Endothelial cell of umbilical vein (primary cell): ENCODE results near the gene CCDC116.

Experiments used
- MYC ChIP-seq: IDR thresholded peaks from one replicate; pipeline ENCODE4 v1.6.1; 2011; ENCODE audit warnings: mild to moderate bottlenecking, low read depth, low read length
- POLR2A ChIP-seq: IDR thresholded peaks from 2 replicates; pipeline ENCODE4 v1.6.1; 2012; ENCODE audit warnings: low read depth, mild to moderate bottlenecking, control low read depth, low read length
- TF ChIP-seq, protein P1 (sequence below), 2 donors: IDR thresholded peaks; 1 replicate in 1 of 2; 2 replicates in 1 of 2; pipeline ENCODE4 v1.5.1; 2011; ENCODE audit warnings: low read length in 2 of 2, mild to moderate bottlenecking in 2 of 2, moderate library complexity in 2 of 2, control low read depth in 1 of 2, inconsistent platforms in 1 of 2, low read depth in 1 of 2; ENCODE audit not compliant: insufficient read depth in 1 of 2; ENCODE audit errors: extremely low read depth in 1 of 2

DNA sequence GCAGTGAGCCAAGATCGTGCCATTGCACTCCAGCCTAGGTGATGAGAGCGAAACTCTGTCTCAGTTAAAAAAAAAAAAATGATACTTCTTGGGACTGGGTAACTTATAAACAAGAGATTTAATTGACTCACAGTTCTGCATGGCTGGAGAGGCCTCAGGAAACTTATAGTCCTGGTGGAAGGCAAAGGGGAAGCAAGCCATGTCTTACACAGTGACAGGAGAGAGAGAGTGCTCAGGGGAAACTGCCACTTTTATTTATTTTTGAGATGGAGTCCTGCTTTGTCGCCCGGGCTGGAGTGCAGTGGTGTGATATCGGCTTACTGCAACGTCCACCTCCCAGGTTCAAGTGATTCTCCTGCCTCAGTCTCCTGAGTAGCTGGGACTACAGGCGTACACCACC is 17.7 kb downstream of the CCDC116 start:
- TF ChIP-seq, protein P1, sequence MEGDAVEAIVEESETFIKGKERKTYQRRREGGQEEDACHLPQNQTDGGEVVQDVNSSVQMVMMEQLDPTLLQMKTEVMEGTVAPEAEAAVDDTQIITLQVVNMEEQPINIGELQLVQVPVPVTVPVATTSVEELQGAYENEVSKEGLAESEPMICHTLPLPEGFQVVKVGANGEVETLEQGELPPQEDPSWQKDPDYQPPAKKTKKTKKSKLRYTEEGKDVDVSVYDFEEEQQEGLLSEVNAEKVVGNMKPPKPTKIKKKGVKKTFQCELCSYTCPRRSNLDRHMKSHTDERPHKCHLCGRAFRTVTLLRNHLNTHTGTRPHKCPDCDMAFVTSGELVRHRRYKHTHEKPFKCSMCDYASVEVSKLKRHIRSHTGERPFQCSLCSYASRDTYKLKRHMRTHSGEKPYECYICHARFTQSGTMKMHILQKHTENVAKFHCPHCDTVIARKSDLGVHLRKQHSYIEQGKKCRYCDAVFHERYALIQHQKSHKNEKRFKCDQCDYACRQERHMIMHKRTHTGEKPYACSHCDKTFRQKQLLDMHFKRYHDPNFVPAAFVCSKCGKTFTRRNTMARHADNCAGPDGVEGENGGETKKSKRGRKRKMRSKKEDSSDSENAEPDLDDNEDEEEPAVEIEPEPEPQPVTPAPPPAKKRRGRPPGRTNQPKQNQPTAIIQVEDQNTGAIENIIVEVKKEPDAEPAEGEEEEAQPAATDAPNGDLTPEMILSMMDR (IDR thresholded peaks at IDR 0.05; ENCODE audit: extremely low read depth in 1 of 2, insufficient read depth in 1 of 2, low read depth in 1 of 2, low read length in 2 of 2), result no peak
- TF ChIP-seq POLR2A (no peak), MYC (no peak)
